CD14-positive monocyte (primary cell): Measurements from ENCODE around the gene BAIAP2L2. TPM values are rescaled to one million over a fixed set of nuclear protein-coding genes. Genes with fewer than 3 reads are reported as not detected.
A peak's percentile ranks its signal among the peaks of the same experiment; 100 is the strongest.

ENCODE experiments used
- DNase-seq, 3 donors: peaks; one replicate each; pipeline ENCODE4 v3.0.0-alpha.2; 2011 to 2022
- H2AFZ ChIP-seq: 2 replicates; pipeline ENCODE4 v1.6.0; 2012; ENCODE audit warnings: mild to moderate bottlenecking, low read depth, low read length, inconsistent platforms; ENCODE audit not compliant: insufficient read depth, poor library complexity, severe bottlenecking
- H3K27ac ChIP-seq, 2 donors: 1 replicate in 1 of 2; 2 replicates in 1 of 2; pipeline ENCODE4 v1.5.1; 2012 to 2013; ENCODE audit warnings: low read length in 2 of 2, control low read depth in 1 of 2, inconsistent platforms in 1 of 2, low read depth in 1 of 2, mild to moderate bottlenecking in 1 of 2
- H3K27me3 ChIP-seq, 2 donors: one replicate each; pipeline versions ENCODE4 v1.6.0 to v1.6.1; 2011 to 2013; ENCODE audit warnings: low read length in 2 of 2; ENCODE audit not compliant: control insufficient read depth in 2 of 2, insufficient read depth in 2 of 2
- H3K36me3 ChIP-seq, 2 donors: replicated peaks in 1 of 2; 1 replicate in 1 of 2; 2 replicates in 1 of 2; pipeline versions ENCODE4 v1.5.1 to v1.6.1; 2012 to 2013; ENCODE audit warnings: low read length in 2 of 2, control low read depth in 1 of 2, inconsistent platforms in 1 of 2, mild to moderate bottlenecking in 1 of 2; ENCODE audit not compliant: insufficient read depth in 2 of 2, control insufficient read depth in 1 of 2
- H3K4me1 ChIP-seq, 2 donors: 1 replicate in 1 of 2; 2 replicates in 1 of 2; pipeline versions ENCODE4 v1.5.1 to v1.6.1; 2012 to 2013; ENCODE audit warnings: low read length in 2 of 2, control low read depth in 1 of 2, inconsistent platforms in 1 of 2, mild to moderate bottlenecking in 1 of 2, moderate library complexity in 1 of 2; ENCODE audit not compliant: insufficient read depth in 2 of 2, control insufficient read depth in 1 of 2
- H3K4me2 ChIP-seq: replicated peaks from 2 replicates; pipeline ENCODE3; 2012; ENCODE audit warnings: low read length, moderate library complexity, mild to moderate bottlenecking; ENCODE audit not compliant: poor library complexity, severe bottlenecking; ENCODE audit errors: extremely low read depth
- H3K4me3 ChIP-seq, 3 experiments: fragments of 200-600 bp in 1 of 3; sonication (generic) in 1 of 3; replicated peaks in 1 of 3; 1 replicate in 2 of 3; 2 replicates in 1 of 3; pipeline ENCODE4 v1.5.1; 2011 to 2013; ENCODE audit warnings: low read length in 3 of 3, mild to moderate bottlenecking in 3 of 3, control low read depth in 2 of 3, low read depth in 2 of 3, inconsistent platforms in 1 of 3, moderate library complexity in 1 of 3
- H3K79me2 ChIP-seq: 2 replicates; pipeline ENCODE4 v1.6.0; 2012; ENCODE audit warnings: mild to moderate bottlenecking, control low read depth, inconsistent platforms, low read length, moderate library complexity; ENCODE audit not compliant: insufficient read depth
- H3K9ac ChIP-seq: 2 replicates; pipeline ENCODE4 v1.6.0; 2017; ENCODE audit warnings: low read length, mild to moderate bottlenecking; ENCODE audit not compliant: insufficient read depth, poor library complexity, severe bottlenecking
- H3K9me3 ChIP-seq, 2 donors: replicated peaks in 1 of 2; 1 replicate in 1 of 2; 2 replicates in 1 of 2; pipeline versions ENCODE4 v1.5.1 to v1.6.1; 2012 to 2013; ENCODE audit warnings: low read length in 2 of 2, control low read depth in 1 of 2; ENCODE audit not compliant: control insufficient read depth in 1 of 2, insufficient read depth in 1 of 2
- H4K20me1 ChIP-seq: 2 replicates; pipeline ENCODE4 v1.6.0; 2012; ENCODE audit warnings: mild to moderate bottlenecking, low read length, control low read depth, moderate library complexity; ENCODE audit not compliant: insufficient read depth
- H3K27ac Mint-ChIP-seq, 7 donors: one replicate each; pipeline ENCODE4 v1.8.0; 2020; ENCODE audit warnings: mild to moderate bottlenecking in 7 of 7, mixed read lengths in 7 of 7, moderate library complexity in 6 of 7, inconsistent platforms in 2 of 7
- H3K27me3 Mint-ChIP-seq, 3 donors: one replicate each; pipeline ENCODE4 v1.8.0; 2021 to 2022; ENCODE audit warnings: low read depth in 3 of 3, mild to moderate bottlenecking in 3 of 3, mixed read lengths in 3 of 3, moderate library complexity in 3 of 3, inconsistent platforms in 1 of 3
- H3K36me3 Mint-ChIP-seq, 2 donors: one replicate each; pipeline ENCODE4 v1.8.0; 2020; ENCODE audit warnings: mixed read lengths in 2 of 2, inconsistent platforms in 1 of 2, mild to moderate bottlenecking in 1 of 2
- H3K4me1 Mint-ChIP-seq: one replicate; pipeline ENCODE4 v1.8.0; 2020; ENCODE audit warnings: mild to moderate bottlenecking, mixed read lengths
- H3K4me3 Mint-ChIP-seq, 2 donors: one replicate each; pipeline ENCODE4 v1.8.0; 2020; ENCODE audit warnings: mild to moderate bottlenecking in 2 of 2, mixed read lengths in 2 of 2, moderate library complexity in 1 of 2
- H3K9me3 Mint-ChIP-seq, 7 donors: one replicate each; pipeline ENCODE4 v1.8.0; 2020 to 2022; ENCODE audit warnings: mixed read lengths in 7 of 7, mild to moderate bottlenecking in 6 of 7, moderate library complexity in 6 of 7, inconsistent platforms in 2 of 7
- WGBS: methylation state at CpG from one replicate; pipeline ENCODE4 v1.1.5; 2013; ENCODE audit warnings: missing lambda C conversion rate; ENCODE audit not compliant: insufficient coverage; 5-methylcytosine and 5-hydroxymethylcytosine counted together
- intact Hi-C, 2 donors: fragments of 100-400 bp; cut with micrococcal nuclease; formaldehyde crosslinking; loops; one replicate each; pipeline versions ENCODE4 v1.15.0 to v1.15.1; 2023
- polyA plus RNA-seq, 3 donors: library from polyadenylated mRNA; depleted of rRNA in 1 of 3; unstranded in 2 of 3; stranded (reverse) in 1 of 3; fragments of 300-500 nt in 2 of 3; fragments of >200 nt in 1 of 3; fragmentation: Illumina TruSeq in 2 of 3; gene quantifications; 1 replicate in 2 of 3; 2 replicates in 1 of 3; pipeline ENCODE4 v1.2.3, GENCODE V29; 2012 to 2021
- TF ChIP-seq, protein P1 (sequence below): fragments of 200-600 bp; IDR thresholded peaks from one replicate; pipeline ENCODE4 v1.8.0; 2022; ENCODE audit warnings: antibody characterized with exemption, mild to moderate bottlenecking

Gene BAIAP2L2
- polyA plus RNA-seq, 3 donors, result 0.11 TPM; not detected in 2

DNA sequence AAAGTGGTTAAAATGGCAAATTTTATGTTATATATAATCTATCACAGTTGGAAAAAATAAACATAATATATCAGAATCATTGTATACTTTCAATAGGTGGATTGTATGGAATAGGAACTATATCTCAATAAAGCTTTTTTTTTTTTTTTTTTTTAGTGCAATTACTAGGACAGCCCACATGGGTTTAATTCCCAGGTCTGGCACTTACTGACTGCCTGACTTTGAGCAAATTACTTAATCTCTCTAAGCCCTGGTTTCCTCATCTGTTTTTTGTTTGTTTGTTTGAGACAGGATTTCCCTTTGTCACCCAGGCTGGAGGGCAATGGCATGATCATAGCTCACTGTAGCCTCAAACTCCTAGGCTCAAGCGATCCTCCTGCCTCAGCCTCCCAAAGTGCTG is 26.1 kb upstream of the BAIAP2L2 start:
- Histone ChIP-seq H3K79me2 (no peaks in the 10 kb centered on the region), H2AFZ (no peak overlapping the region), H3K27me3 (no peaks in the 10 kb centered on the region), H3K4me2 (no peak overlapping the region), H3K9ac (no peak overlapping the region), H4K20me1 (no peaks in the 10 kb centered on the region), H3K36me3 (no peaks in the 10 kb centered on the region), H3K4me3 (no peak overlapping the region), H3K27ac (no peak overlapping the region), H3K9me3 (no peaks in the 10 kb centered on the region), H3K4me1 (no peaks in the 10 kb centered on the region)
- Mint-ChIP-seq H3K9me3 (peaks cover 0 to 3% (median 0%) of the 10 kb centered on the region in 7 donors), H3K27me3 (peaks cover 0 to 5% (median 0%) of the 10 kb centered on the region in 3 donors), H3K4me3 (no peak overlapping the region), H3K27ac (peak overlapping the region in 1 of 7 donors; percentile 25), H3K4me1 (peaks cover 6% of the 10 kb centered on the region), H3K36me3 (peaks cover 15 to 26% of the 10 kb centered on the region in 2 donors)
- intact Hi-C loops, result no loop called here
- TF ChIP-seq, protein P1, sequence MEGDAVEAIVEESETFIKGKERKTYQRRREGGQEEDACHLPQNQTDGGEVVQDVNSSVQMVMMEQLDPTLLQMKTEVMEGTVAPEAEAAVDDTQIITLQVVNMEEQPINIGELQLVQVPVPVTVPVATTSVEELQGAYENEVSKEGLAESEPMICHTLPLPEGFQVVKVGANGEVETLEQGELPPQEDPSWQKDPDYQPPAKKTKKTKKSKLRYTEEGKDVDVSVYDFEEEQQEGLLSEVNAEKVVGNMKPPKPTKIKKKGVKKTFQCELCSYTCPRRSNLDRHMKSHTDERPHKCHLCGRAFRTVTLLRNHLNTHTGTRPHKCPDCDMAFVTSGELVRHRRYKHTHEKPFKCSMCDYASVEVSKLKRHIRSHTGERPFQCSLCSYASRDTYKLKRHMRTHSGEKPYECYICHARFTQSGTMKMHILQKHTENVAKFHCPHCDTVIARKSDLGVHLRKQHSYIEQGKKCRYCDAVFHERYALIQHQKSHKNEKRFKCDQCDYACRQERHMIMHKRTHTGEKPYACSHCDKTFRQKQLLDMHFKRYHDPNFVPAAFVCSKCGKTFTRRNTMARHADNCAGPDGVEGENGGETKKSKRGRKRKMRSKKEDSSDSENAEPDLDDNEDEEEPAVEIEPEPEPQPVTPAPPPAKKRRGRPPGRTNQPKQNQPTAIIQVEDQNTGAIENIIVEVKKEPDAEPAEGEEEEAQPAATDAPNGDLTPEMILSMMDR, result no peak
- WGBS, result no CpG with 5 or more reads among the region's 1 CpG
- peak in 2 of 3 donors; percentile 3 to 42 for DNase-seq

DNA sequence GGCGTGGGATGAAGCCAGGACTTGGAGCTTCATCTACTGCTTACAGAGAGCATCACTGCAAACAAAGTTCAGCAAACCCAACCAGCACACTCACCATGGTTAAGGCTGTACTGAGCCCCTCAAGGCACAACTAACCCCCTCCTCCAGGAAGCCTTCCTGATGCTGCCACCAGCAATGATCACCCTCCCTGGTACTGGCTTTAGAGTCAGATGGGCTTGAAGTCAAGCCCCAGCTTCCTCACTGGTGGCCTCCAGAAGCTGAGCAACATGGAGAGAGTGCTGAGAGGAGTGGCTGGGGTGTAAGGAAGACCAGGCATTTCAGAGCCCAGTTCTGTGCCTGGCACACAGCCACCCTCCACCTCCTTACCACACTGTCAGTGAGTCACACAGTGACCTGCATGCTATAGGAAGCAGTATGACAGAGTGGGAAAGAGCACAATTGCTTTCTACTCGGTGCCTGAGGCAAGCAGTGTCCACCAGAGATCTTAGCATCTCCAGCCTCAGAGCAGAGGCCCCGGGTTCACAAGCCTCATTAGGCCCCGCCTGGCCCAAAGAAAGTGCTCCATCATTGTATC is 24.7 kb upstream of the BAIAP2L2 start:
- Histone ChIP-seq H3K4me3 (no peak overlapping the region), H3K9me3 (no peaks in the 10 kb centered on the region), H4K20me1 (no peaks in the 10 kb centered on the region), H3K27me3 (no peaks in the 10 kb centered on the region), H3K4me2 (no peak overlapping the region), H3K9ac (no peak overlapping the region), H3K79me2 (no peaks in the 10 kb centered on the region), H3K4me1 (no peaks in the 10 kb centered on the region), H2AFZ (no peak overlapping the region), H3K36me3 (no peaks in the 10 kb centered on the region), H3K27ac (no peak overlapping the region)
- H3K27ac Mint-ChIP-seq, result peak overlapping the region in 2 of 7 donors; percentile 25 to 61
- H3K4me1 Mint-ChIP-seq, result peaks cover 6% of the 10 kb centered on the region
- intact Hi-C loops, result no loop called here
- peaks cover 0 to 3% (median 0%) of the 10 kb centered on the region in 3 donors for H3K27me3 Mint-ChIP-seq
- H3K4me3 Mint-ChIP-seq, result no peak overlapping the region
- H3K36me3 Mint-ChIP-seq, result peaks cover 15 to 28% of the 10 kb centered on the region in 2 donors
- WGBS, result 100% methylated on average over 2 of the region's 4 CpGs
- peak; percentile 28 to 65 (median 29) for DNase-seq
- H3K9me3 Mint-ChIP-seq, result peaks cover 0 to 3% (median 0%) of the 10 kb centered on the region in 7 donors
- TF ChIP-seq, protein P1, result no peak
